ENCODE results near the gene NMU.

Gene NMU

DNA sequence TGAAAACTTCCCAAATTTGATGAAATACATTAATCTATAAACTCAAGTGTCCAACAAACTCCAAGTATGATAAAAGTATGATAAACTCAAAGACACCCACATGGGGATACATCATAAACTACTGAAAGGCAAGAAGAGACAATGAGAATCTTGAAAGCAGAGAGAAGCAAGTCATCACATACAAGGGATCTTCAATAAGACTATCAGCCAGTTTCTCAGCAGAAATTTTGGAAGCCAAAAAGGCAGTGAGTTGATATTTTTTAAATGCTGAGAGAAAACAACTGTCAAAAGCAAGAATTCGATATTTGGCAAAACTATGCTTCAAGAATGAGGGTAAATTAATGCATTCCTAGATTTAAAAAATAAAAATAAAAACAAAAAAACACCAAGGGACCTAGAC, 60.6 kb downstream of the NMU start:
- ChIA-PET POLR2A (no interaction called here), CTCF (no interaction called here)
- no peak for DNase-seq (ENCODE audit: extremely low spot score)
- TF ChIP-seq, protein P1, sequence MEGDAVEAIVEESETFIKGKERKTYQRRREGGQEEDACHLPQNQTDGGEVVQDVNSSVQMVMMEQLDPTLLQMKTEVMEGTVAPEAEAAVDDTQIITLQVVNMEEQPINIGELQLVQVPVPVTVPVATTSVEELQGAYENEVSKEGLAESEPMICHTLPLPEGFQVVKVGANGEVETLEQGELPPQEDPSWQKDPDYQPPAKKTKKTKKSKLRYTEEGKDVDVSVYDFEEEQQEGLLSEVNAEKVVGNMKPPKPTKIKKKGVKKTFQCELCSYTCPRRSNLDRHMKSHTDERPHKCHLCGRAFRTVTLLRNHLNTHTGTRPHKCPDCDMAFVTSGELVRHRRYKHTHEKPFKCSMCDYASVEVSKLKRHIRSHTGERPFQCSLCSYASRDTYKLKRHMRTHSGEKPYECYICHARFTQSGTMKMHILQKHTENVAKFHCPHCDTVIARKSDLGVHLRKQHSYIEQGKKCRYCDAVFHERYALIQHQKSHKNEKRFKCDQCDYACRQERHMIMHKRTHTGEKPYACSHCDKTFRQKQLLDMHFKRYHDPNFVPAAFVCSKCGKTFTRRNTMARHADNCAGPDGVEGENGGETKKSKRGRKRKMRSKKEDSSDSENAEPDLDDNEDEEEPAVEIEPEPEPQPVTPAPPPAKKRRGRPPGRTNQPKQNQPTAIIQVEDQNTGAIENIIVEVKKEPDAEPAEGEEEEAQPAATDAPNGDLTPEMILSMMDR (IDR thresholded peaks at IDR 0.05; ENCODE audit: control extremely low read depth, extremely low read depth, low read depth, missing control alignments), result no peak

DNA sequence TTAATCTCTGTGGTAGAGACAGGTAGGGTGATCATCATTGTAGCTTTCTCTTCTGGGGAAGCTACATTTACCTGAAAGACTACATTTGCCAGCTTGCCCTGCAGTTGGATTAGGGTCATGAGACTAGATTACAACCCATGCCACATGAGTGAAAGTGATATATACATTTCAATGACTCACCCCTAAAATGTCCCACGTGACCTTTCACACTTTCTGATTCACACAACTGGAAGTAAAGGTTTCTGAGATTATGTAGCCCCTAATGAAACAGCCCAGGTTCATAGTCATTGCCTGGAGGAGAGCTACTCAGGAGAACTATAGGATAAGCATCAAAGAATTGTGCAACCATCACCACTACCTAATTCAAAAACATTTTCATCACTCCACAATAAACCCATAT, 61.8 kb downstream of the NMU start:
- DNase-seq (ENCODE audit: extremely low spot score), result no peak
- CTCF ChIA-PET, result no interaction called here
- POLR2A ChIA-PET, result no interaction called here
- TF ChIP-seq, protein P1 (IDR thresholded peaks at IDR 0.05; ENCODE audit: control extremely low read depth, extremely low read depth, low read depth, missing control alignments), result no peak

DNA sequence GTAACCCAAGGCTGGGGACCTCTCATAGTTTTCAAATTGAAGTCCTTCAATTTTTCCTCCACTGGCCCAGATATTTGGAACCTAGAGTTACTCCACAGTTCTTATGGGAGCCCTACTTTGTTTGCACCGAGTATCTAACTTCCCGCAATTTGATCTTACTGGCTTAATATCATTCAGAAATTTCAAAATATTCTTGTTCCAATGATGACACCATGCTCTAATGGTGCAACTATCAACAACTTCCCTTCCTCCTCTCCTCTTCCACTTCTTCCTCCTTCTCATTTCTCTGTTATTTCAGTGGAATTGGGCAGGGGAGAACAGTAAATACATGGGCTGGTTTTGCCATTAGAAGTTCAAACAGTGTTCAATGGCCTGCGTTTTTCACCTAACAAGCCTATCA, 64.3 kb downstream of the NMU start:
- TF ChIP-seq, protein P1 (IDR thresholded peaks at IDR 0.05; ENCODE audit: control extremely low read depth, extremely low read depth, low read depth, missing control alignments), result no peak
- CTCF ChIA-PET, result no interaction called here
- POLR2A ChIA-PET, result no interaction called here
- DNase-seq (ENCODE audit: extremely low spot score), result no peak

DNA sequence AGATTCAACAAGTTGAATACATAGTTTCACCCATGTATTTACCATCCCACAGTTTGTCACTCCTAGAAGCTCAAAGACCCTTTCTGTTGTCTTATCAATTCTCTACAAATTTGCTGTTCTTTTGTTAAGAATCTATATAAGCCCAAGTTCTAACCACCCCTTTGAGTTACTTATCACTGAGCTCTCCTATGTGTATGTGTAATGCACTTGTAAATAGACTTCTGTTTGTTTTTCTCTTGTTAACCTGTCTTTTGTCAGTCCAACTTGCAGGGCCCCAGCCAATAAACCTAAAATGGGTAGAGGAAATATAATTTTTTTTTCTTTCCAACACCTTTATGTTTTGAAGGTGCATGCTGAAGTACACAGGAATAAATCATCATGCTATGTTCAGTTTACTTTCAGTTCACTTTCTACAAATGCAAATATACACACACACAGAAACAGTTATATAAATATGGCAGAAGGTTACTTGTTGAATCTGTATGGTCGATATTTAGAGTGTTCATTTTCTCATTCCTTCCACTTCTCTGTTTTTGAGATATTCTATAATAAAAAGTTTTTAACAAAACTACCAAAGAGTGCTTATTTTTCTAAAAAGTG, 67.1 kb downstream of the NMU start:
- TF ChIP-seq, protein P1 (IDR thresholded peaks at IDR 0.05; ENCODE audit: control extremely low read depth, extremely low read depth, low read depth, missing control alignments), result no peak
- ChIA-PET CTCF (interaction anchor here (1.1 to 1.9 kb wide), 4 partner anchors 13 to 20 kb away, joined by 3 to 4 read pairs (median 4); no protein-coding TSS in a partner anchor), POLR2A (interaction anchor here (0.6 kb wide), 1 partner anchor 1270 kb away, joined by 4 read pairs; no protein-coding TSS in a partner anchor)
- DNase-seq (ENCODE audit: extremely low spot score), result no peak

DNA sequence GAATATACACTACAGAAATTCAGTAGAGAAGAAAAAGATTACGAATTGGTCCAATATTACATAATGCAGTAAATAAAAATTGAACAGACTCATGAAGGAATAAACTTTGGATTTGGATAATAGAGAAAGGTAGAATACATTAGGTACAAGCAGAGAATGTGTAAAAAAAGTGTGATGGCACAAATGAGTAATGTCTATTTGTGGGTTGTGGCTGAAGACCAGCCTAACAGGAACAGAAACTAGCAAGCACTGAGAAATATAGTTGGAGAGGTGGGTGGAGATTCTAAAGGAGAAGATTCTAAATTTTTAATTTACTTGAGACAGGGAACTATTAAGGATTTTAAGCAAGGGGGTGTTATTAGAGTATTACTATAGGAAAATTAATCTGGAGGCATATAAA, 74.2 kb downstream of the NMU start:
- ChIA-PET POLR2A (no interaction called here), CTCF (interaction anchor here (0.9 to 1.6 kb wide), 2 partner anchors 17 to 216 kb away, joined by 3 to 7 read pairs; partner anchors contain the start of gene SRD5A3)
- TF ChIP-seq, protein P1 (IDR thresholded peaks at IDR 0.05; ENCODE audit: control extremely low read depth, extremely low read depth, low read depth, missing control alignments), result no peak
- peak; percentile 59 for DNase-seq (ENCODE audit: extremely low spot score)

DNA sequence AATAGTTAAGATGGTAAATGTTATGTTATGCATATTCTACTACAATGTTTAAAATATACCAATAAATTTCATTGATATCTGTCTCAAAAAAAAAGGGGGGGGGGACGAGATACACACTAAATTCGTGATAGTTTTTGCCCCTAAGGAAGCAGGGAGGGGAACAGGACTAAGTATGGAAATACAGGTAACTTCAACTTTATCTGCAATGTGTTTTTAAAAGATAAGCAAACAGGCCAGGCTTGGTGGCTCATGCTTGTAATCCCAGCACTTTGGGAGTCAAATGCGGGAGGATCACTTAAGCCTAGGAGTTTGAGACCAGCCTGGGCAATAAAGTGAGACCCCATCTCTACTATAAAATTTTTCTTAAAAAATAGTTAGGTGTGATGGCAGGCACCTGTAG, 76.0 kb downstream of the NMU start:
- no peak for DNase-seq (ENCODE audit: extremely low spot score)
- POLR2A ChIA-PET, result no interaction called here
- TF ChIP-seq, protein P1 (IDR thresholded peaks at IDR 0.05; ENCODE audit: control extremely low read depth, extremely low read depth, low read depth, missing control alignments), result no peak
- CTCF ChIA-PET, result no interaction called here

Measured in GM10248 (cell line).